A549 treated with Hydrocortisone at 1 μM for 4 hours (cell line): ENCODE results near the gene MSTN. TPM values are rescaled to one million over a fixed set of nuclear protein-coding genes. Genes with fewer than 3 reads are reported as not detected.

Source experiments
- total RNA-seq: library from RNA; stranded (reverse); fragments of 200-300 nt; extraction: Qiagen RNA extraction; gene quantifications from 5 replicates; pipeline ENCODE4 v1.2.3, GENCODE V29; 2022

MSTN gene
- total RNA-seq, result not detected in 5 replicates

DNA sequence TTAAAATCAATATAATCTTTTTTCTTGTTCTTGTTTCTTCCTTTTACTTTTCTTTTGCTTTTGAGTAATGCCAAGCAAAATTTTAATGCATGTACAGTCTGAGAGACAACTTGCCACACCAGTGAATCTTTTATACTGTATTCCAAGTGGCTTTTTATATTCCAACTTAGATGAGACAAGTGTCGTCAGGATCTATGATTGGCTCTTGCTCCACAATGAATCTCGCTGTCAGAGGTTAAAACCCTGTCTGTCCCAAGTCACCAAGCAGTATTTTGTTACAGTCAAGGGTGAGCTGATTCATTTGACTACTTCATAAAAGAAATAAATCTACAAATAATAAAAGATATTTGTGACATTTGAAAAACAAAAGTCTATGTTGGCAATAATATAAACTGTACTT is at the start of gene MSTN:
MSTN (minus strand) TSS at position 129 of the 400 bp plus-strand sequence. CDS start 133 bp downstream, outside the sequence.

